ENCODE data around the gene CCBE1.
"Not testable (repeated sequence)": the region's sequence is repeated elsewhere in the genome, so short reads cannot be mapped to it uniquely, and the experiment has no call there.

CCBE1 gene

DNA sequence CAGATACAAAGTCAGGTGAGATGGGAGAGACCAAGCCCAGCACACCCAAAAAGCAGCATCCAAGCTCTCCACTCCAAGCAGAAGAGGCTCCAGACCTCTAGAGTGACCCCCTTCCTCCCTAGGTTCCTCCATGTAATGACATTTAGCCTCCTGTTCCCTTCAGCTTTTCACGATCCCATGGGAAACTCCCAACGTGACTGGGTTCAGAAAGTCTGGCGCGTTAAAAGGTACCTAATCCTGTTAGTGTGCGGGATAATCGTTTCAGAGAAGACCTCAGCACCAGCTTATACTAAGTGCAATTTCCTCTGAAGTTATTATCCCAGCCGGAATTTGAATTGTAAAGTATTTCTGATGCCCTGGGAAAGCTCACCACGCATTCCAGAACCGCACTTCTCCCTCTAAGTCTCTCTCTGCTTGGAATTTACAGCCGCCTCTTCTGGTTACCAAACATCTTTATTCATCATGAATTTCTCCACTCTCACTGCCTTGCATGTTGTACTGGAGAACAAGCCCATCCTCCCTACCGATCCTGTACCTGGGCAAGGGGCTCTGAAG lies 46.9 kb downstream of the CCBE1 start:
- no peak for DNase-seq

DNA sequence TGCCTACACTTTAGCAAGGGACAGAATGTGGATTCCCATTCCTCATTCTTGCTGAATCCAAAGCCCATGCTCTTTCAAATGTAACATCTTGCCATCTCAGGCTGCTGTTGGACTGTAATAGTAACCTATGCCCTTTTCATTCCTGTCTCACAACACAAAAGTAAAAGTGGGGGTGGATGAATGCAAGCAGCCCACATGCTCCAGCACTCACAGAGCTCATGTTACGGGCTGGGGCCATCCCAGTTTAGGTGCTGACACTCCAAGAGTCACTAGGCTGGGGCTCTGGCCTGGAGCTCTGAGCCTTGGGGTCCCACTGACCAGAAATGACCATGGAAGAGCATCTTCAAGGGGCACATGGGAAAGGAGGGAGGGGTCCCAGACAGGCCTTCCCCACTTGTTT lies 47.6 kb downstream of the CCBE1 start:
- no peak for DNase-seq

GRCh38 chr18:59648469-59648868 lies 48.8 kb downstream of the CCBE1 start:
- not testable (repeated sequence) for DNase-seq

- DNase-seq, result no peak
These were observed 50.3 kb downstream of the CCBE1 start for GRCh38 chr18:59646963-59647307.

- DNase-seq, result no peak
These were observed 50.8 kb downstream of the CCBE1 start for GRCh38 chr18:59646228-59646962.

GRCh38 chr18:59643740-59644139 lies 53.5 kb downstream of the CCBE1 start:
- no peak for DNase-seq

GRCh38 chr18:59640721-59641120 lies 56.5 kb downstream of the CCBE1 start:
- no peak for DNase-seq

GRCh38 chr18:59639821-59640220 lies 57.4 kb downstream of the CCBE1 start:
- DNase-seq, result no peak

DNA sequence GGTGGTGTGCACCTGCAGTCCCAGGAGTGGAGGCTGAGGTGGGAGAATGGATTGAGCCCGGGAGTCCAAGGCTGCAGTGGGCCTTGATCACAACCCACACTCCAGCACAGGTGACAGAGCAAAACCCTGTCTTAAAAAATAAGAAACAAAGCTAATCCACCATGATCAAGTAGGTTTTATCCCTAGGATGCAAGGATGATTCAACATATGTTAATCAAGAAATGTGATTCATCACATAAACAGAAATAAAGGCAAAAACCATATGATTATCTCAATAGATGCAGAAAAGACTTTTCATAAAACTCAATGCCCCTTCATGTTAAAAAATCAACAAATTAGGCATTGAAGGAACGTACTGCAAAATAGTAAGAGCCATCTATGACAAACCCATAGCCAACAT lies 58.1 kb downstream of the CCBE1 start:
- DNase-seq, result no peak

GRCh38 chr18:59633961-59634485 lies 63.2 kb downstream of the CCBE1 start:
- DNase-seq, result no peak

DNA sequence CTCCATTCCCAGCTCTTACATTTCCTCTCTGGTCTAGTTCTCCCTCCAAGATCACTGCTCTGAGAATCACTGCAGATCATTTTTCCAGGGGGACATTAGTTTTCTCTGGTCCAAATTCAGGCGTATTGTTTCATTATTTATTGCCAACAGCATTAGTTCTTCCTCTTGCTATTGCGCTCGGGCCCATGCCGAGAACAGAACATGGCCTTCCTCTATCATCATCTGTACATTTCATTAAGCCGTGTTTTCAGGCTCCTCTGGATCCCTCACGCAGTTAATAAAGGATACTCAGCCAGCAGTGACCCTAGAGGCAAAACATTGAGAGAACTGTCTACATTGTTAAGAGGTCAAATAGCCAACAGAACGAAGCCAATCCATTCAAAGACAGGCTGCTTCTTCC lies 63.9 kb downstream of the CCBE1 start:
- no peak for DNase-seq

- no peak for DNase-seq
These were observed 65.5 kb downstream of the CCBE1 start for GRCh38 chr18:59631583-59632181.

DNA sequence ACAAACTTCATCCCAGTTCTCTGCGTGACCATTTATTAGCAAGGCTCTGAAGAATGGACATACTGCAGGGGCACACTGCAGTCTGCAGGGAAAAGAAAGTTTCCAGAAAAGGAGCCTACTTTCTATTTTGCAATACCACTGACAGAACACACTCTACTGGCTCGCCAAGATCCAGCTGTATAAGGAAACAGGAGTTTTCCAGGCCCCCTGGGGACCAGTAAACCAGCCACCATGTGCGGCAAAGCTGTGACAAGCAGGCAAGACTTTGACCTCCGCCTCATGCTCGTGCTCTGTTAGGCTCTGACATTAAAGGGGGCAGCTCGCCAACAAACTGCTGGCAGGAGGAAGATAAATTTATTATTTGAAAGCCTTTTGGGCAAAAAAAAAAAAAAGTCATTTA lies 67.3 kb downstream of the CCBE1 start:
- DNase-seq, result no peak

- no peak for DNase-seq
These were observed 68.2 kb downstream of the CCBE1 start for GRCh38 chr18:59628995-59629394.

- no peak for DNase-seq
These were observed 69.8 kb downstream of the CCBE1 start for GRCh38 chr18:59627414-59627813.

- no peak for DNase-seq
These were observed 72.9 kb downstream of the CCBE1 start for GRCh38 chr18:59624369-59624765.

DNA sequence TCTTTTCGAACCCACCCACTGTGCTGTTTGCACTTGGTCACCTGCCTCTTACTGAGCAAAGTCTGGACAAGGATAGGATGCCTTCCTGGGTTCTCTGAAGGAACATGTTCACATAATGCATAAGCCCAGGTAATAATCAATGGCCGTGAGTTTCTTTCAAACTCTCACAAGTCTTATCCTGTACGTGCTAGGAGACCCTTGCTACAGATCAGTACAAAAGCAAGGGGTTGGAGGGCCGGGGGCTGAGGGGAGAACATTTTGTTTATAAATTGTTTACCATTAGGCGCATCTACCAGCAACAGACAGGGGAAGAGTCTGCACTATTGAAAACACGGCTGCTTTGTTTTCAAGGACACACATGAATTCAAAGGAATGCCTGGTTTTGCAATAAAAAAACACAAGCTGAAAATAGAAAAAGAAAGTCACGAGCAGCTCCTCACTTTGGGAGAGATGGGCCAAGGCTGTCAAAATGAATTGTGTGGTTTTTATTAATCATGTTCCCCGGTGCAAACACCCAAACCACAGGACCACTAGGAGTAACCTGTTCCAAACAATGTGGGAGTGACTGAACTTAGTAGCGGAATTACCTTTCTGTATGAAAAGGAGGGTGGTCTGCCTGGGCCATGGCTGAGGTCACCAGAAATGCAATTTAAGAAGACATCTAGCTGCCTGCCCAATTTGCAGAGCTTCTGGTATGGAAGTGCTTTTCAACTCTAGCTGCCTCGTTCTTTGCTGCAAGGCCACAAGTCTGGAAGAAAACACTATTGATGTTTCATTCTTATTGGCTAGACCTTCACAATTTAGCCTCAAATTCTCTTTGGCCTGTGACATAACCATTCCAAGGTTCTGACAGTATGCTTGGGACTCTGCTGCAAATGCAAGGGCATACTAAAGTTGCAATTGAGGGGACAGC lies 73.5 kb downstream of the CCBE1 start:
- no peak for DNase-seq

- DNase-seq, result no peak
These were observed 76.2 kb downstream of the CCBE1 start for GRCh38 chr18:59621027-59621426.

DNA sequence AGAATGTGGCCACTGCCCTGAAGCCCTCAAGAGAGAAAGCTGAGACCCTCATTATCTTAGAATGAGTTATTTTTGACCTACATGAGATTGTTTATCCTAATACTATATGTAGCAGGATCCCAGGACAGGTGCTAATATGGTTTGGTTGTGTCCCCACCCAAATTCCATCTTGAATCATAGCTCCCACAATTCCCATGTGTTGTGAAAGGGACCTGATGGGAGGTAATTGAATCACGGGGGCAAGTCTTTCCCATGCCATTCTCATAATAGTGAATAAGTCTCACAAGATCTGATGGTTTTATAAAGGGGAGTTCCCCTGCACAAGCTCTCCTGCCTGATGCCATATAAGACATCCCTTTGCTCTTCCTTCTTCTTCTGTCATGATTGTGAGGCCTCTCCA lies 76.8 kb downstream of the CCBE1 start:
- no peak for DNase-seq

DNA sequence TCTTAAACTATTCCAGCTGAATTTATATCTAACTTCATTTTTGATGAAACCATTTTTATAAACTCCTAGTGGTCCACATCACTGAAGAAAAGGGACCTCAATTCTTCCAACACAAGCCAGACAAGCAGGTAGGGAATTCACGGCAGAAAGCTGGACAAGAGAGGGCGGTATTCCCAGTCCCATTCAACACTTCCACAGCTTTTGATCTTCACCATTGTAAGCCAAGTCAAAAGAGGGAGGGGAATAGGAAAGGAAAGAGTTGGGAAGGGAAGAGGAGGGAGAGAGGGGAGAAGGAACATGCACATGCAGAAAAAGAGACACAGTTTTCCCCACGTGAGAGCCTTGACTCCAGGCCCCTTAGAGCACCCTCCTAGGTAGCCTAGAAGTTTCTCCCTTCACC lies 77.4 kb downstream of the CCBE1 start:
- DNase-seq, result no peak

- DNase-seq, result no peak
These were observed 79.7 kb downstream of the CCBE1 start for GRCh38 chr18:59617468-59617932.

GRCh38 chr18:59616501-59616900 lies 80.7 kb downstream of the CCBE1 start:
- DNase-seq, result no peak

DNA sequence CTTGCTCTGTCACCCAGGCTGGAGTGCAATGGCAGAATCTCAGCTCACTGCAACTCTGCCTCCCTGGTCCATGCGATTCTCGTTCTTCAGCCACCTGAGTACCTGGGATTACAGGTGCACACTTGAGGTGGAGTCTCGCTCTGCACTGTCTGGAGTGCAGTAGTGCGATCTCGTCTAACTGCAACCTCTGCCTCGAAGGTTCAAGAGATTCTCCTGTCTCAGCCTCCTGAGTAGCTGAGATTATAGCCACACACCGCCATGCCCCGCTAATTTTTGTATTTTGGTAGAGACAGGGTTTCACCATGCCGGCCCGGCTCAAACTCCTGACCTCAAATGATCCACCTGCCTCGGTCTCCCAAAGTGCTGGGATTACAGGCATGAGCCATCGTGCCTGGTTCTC lies 83.3 kb downstream of the CCBE1 start:
- no peak for DNase-seq
